Activated CD8-positive, alpha-beta T cell treated with anti-CD3 and anti-CD28 coated beads, Interleukin-2, amount 10 ng/mL, durations not matched to agents 7 days and 5 days (primary cell): ENCODE results near the gene ARHGAP15. TPM values are rescaled to one million over a fixed set of nuclear protein-coding genes. Genes with fewer than 3 reads are reported as not detected.
A peak's percentile ranks its signal among the peaks of the same experiment; 100 is the strongest.

Experiments used
- ATAC-seq: fragments of 150-1000 bp; cut with Tn5 transposase; one replicate; pipeline ENCODE4 v1.10.0; 2021; ENCODE audit warnings: moderate library complexity
- CTCF ChIA-PET: fragments of 350-600 bp; sonication (Branson Sonifier 250); formaldehyde crosslinking; loops from one replicate; lab custom pipeline; 2021; ENCODE audit warnings: antibody characterized with exemption; lab: Charles Lee
- POLR2A ChIA-PET: fragments of 350-600 bp; sonication (Branson Sonifier 250); formaldehyde crosslinking; loops from one replicate; lab custom pipeline; 2021; ENCODE audit warnings: antibody characterized with exemption; lab: Charles Lee
- DNase-seq: peaks from one replicate; pipeline ENCODE4 v3.0.0-alpha.2; 2020
- H3K27ac Mint-ChIP-seq: one replicate; pipeline ENCODE4 v1.8.0; 2021; ENCODE audit warnings: mild to moderate bottlenecking, mixed read lengths
- H3K27me3 Mint-ChIP-seq: one replicate; pipeline ENCODE4 v1.8.0; 2021; ENCODE audit warnings: low read depth, mixed read lengths
- H3K36me3 Mint-ChIP-seq: one replicate; pipeline ENCODE4 v1.8.0; 2021; ENCODE audit warnings: low read depth, mixed read lengths
- H3K4me1 Mint-ChIP-seq: one replicate; pipeline ENCODE4 v1.8.0; 2021; ENCODE audit warnings: low read depth, mixed read lengths
- H3K4me3 Mint-ChIP-seq: one replicate; pipeline ENCODE4 v1.8.0; 2021; ENCODE audit warnings: mild to moderate bottlenecking, mixed read lengths
- H3K9me3 Mint-ChIP-seq: one replicate; pipeline ENCODE4 v1.8.0; 2022; ENCODE audit warnings: mixed read lengths; ENCODE audit not compliant: insufficient read depth
- total RNA-seq, 2 experiments: library from RNA; stranded (reverse); gene quantifications; one replicate each; pipeline ENCODE4 v1.2.3, GENCODE V29; 2021

The ARHGAP15 gene
- total RNA-seq, 2 experiments from 2014 or later, result 154 to 158 TPM

GRCh38 chr2:143498496-143498895, 369.3 kb downstream of the ARHGAP15 start:
- no peak for ATAC-seq
- peaks cover 35% of the 10 kb centered on the region for H3K36me3 Mint-ChIP-seq
- CTCF ChIA-PET, result interaction anchor here (1.3 kb wide), 1 partner anchor 14 kb away, joined by 5 read pairs; no protein-coding TSS in a partner anchor

GRCh38 chr2:143499061-143499460, 369.8 kb downstream of the ARHGAP15 start:
- H3K27ac Mint-ChIP-seq, result no peak overlapping the region
- no peaks in the 10 kb centered on the region for H3K27me3 Mint-ChIP-seq
- H3K4me1 Mint-ChIP-seq, result no peaks in the 10 kb centered on the region
- ATAC-seq (no peak), DNase-seq (no peak)
- no peak overlapping the region for H3K4me3 Mint-ChIP-seq
- CTCF ChIA-PET, result interaction anchor here (1.3 kb wide), 1 partner anchor 13 kb away, joined by 5 read pairs; no protein-coding TSS in a partner anchor
- H3K9me3 Mint-ChIP-seq, result no peaks in the 10 kb centered on the region
- peaks cover 34% of the 10 kb centered on the region for H3K36me3 Mint-ChIP-seq
- POLR2A ChIA-PET, result no interaction called here

More at GRCh38 chr2:143498496-143498895, 369.3 kb downstream of the ARHGAP15 start:
- DNase-seq, result no peak
- no peak overlapping the region for H3K4me3 Mint-ChIP-seq
- POLR2A ChIA-PET, result no interaction called here
- no peak overlapping the region for H3K27ac Mint-ChIP-seq
- no peaks in the 10 kb centered on the region for H3K27me3 Mint-ChIP-seq
- no peaks in the 10 kb centered on the region for H3K9me3 Mint-ChIP-seq
- no peaks in the 10 kb centered on the region for H3K4me1 Mint-ChIP-seq

- DNase-seq, result no peak
- Mint-ChIP-seq H3K9me3 (no peaks in the 10 kb centered on the region), H3K4me3 (no peak overlapping the region), H3K4me1 (no peaks in the 10 kb centered on the region), H3K27ac (no peak overlapping the region), H3K36me3 (peaks cover 37% of the 10 kb centered on the region), H3K27me3 (no peaks in the 10 kb centered on the region)
- ChIA-PET POLR2A (no interaction called here), CTCF (no interaction called here)
- no peak for ATAC-seq
Measured at GRCh38 chr2:143501106-143501676, 372.0 kb downstream of the ARHGAP15 start.

- no peaks in the 10 kb centered on the region for H3K27me3 Mint-ChIP-seq
- ATAC-seq (no peak), DNase-seq (no peak)
- POLR2A ChIA-PET, result no interaction called here
- H3K27ac Mint-ChIP-seq, result no peak overlapping the region
- no peaks in the 10 kb centered on the region for H3K9me3 Mint-ChIP-seq
- CTCF ChIA-PET, result interaction anchor here (0.8 to 1.0 kb wide), 2 partner anchors 9 kb away, joined by 3 read pairs; no protein-coding TSS in a partner anchor
- H3K36me3 Mint-ChIP-seq, result peaks cover 35% of the 10 kb centered on the region
- no peak overlapping the region for H3K4me3 Mint-ChIP-seq
- H3K4me1 Mint-ChIP-seq, result no peaks in the 10 kb centered on the region
Measured at GRCh38 chr2:143503280-143503679, 374.1 kb downstream of the ARHGAP15 start.

GRCh38 chr2:143504397-143504796, 375.2 kb downstream of the ARHGAP15 start:
- CTCF ChIA-PET, result no interaction called here
- no peaks in the 10 kb centered on the region for H3K27me3 Mint-ChIP-seq
- H3K4me3 Mint-ChIP-seq, result no peak overlapping the region
- no peaks in the 10 kb centered on the region for H3K9me3 Mint-ChIP-seq
- no peaks in the 10 kb centered on the region for H3K4me1 Mint-ChIP-seq
- POLR2A ChIA-PET, result no interaction called here
- DNase-seq (no peak), ATAC-seq (no peak)
- H3K27ac Mint-ChIP-seq, result no peak overlapping the region
- H3K36me3 Mint-ChIP-seq, result peaks cover 34% of the 10 kb centered on the region

GRCh38 chr2:143505542-143505941, 376.3 kb downstream of the ARHGAP15 start:
- no peaks in the 10 kb centered on the region for H3K9me3 Mint-ChIP-seq
- H3K27ac Mint-ChIP-seq, result no peak overlapping the region
- no peak overlapping the region for H3K4me3 Mint-ChIP-seq
- H3K36me3 Mint-ChIP-seq, result peaks cover 36% of the 10 kb centered on the region
- POLR2A ChIA-PET, result no interaction called here
- no peaks in the 10 kb centered on the region for H3K27me3 Mint-ChIP-seq
- CTCF ChIA-PET, result no interaction called here
- no peak for DNase-seq
- no peak for ATAC-seq
- H3K4me1 Mint-ChIP-seq, result no peaks in the 10 kb centered on the region

- ChIA-PET CTCF (interaction anchor here (0.9 to 1.6 kb wide), 6 partner anchors 11 to 75 kb away, joined by 3 to 5 read pairs (median 4); no protein-coding TSS in a partner anchor), POLR2A (no interaction called here)
- peaks cover 37% of the 10 kb centered on the region for H3K36me3 Mint-ChIP-seq
Measured at GRCh38 chr2:143513081-143513480, 383.9 kb downstream of the ARHGAP15 start.

GRCh38 chr2:143514413-143514812, 385.2 kb downstream of the ARHGAP15 start:
- no peak for ATAC-seq
- CTCF ChIA-PET, result interaction anchor here (0.6 kb wide), 1 partner anchor 46 kb away, joined by 3 read pairs; no protein-coding TSS in a partner anchor
- POLR2A ChIA-PET, result no interaction called here
- Mint-ChIP-seq H3K9me3 (no peaks in the 10 kb centered on the region), H3K4me1 (no peaks in the 10 kb centered on the region), H3K36me3 (peaks cover 44% of the 10 kb centered on the region), H3K27ac (no peak overlapping the region), H3K4me3 (no peak overlapping the region), H3K27me3 (no peaks in the 10 kb centered on the region)
- no peak for DNase-seq

More at GRCh38 chr2:143513081-143513480, 383.9 kb downstream of the ARHGAP15 start:
- ATAC-seq, result peak; percentile 60
- H3K4me1 Mint-ChIP-seq, result no peaks in the 10 kb centered on the region
- peak; percentile 24 for DNase-seq
- H3K9me3 Mint-ChIP-seq, result no peaks in the 10 kb centered on the region
- H3K4me3 Mint-ChIP-seq, result no peak overlapping the region
- H3K27ac Mint-ChIP-seq, result no peak overlapping the region
- H3K27me3 Mint-ChIP-seq, result no peaks in the 10 kb centered on the region

GRCh38 chr2:143515318-143515717, 386.1 kb downstream of the ARHGAP15 start:
- no peak overlapping the region for H3K4me3 Mint-ChIP-seq
- H3K36me3 Mint-ChIP-seq, result peaks cover 53% of the 10 kb centered on the region
- POLR2A ChIA-PET, result no interaction called here
- CTCF ChIA-PET, result no interaction called here
- ATAC-seq (no peak), DNase-seq (no peak)
- H3K9me3 Mint-ChIP-seq, result no peaks in the 10 kb centered on the region
- no peaks in the 10 kb centered on the region for H3K4me1 Mint-ChIP-seq
- no peak overlapping the region for H3K27ac Mint-ChIP-seq
- no peaks in the 10 kb centered on the region for H3K27me3 Mint-ChIP-seq

- peaks cover 7% of the 10 kb centered on the region for H3K4me1 Mint-ChIP-seq
- H3K27ac Mint-ChIP-seq, result no peak overlapping the region
- ChIA-PET CTCF (no interaction called here), POLR2A (interaction anchor here (0.6 kb wide), 1 partner anchor 334 kb away, joined by 4 read pairs; no protein-coding TSS in a partner anchor)
- H3K27me3 Mint-ChIP-seq, result no peaks in the 10 kb centered on the region
- ATAC-seq (no peak), DNase-seq (no peak)
- no peaks in the 10 kb centered on the region for H3K9me3 Mint-ChIP-seq
- no peak overlapping the region for H3K4me3 Mint-ChIP-seq
- peaks cover 64% of the 10 kb centered on the region for H3K36me3 Mint-ChIP-seq
Measured at GRCh38 chr2:143519521-143519920, 390.3 kb downstream of the ARHGAP15 start.

GRCh38 chr2:143521396-143521795, 392.2 kb downstream of the ARHGAP15 start:
- POLR2A ChIA-PET, result no interaction called here
- ATAC-seq (no peak), DNase-seq (no peak)
- CTCF ChIA-PET, result no interaction called here
- Mint-ChIP-seq H3K4me3 (no peak overlapping the region), H3K27ac (no peak overlapping the region), H3K9me3 (no peaks in the 10 kb centered on the region), H3K27me3 (no peaks in the 10 kb centered on the region), H3K36me3 (peaks cover 61% of the 10 kb centered on the region), H3K4me1 (peaks cover 20% of the 10 kb centered on the region)

- no peak overlapping the region for H3K4me3 Mint-ChIP-seq
- H3K27me3 Mint-ChIP-seq, result no peaks in the 10 kb centered on the region
- POLR2A ChIA-PET, result no interaction called here
- H3K9me3 Mint-ChIP-seq, result no peaks in the 10 kb centered on the region
- H3K36me3 Mint-ChIP-seq, result peaks cover 56% of the 10 kb centered on the region
- peaks cover 20% of the 10 kb centered on the region for H3K4me1 Mint-ChIP-seq
- no peak for ATAC-seq
- CTCF ChIA-PET, result no interaction called here
- DNase-seq, result no peak
- no peak overlapping the region for H3K27ac Mint-ChIP-seq
Measured at GRCh38 chr2:143522699-143523098, 393.5 kb downstream of the ARHGAP15 start.
